HCT116 (cell line): ENCODE data around the gene LRIG1. TPM values are rescaled to one million over a fixed set of nuclear protein-coding genes. Genes with fewer than 3 reads are reported as not detected.
A peak's percentile ranks its signal among the peaks of the same experiment; 100 is the strongest.

Experiments used
- ATAC-seq: fragments of 200-7000 bp; cut with Tn5 transposase; 2 replicates; pipeline ENCODE4 v1.9.1; 2020; ENCODE audit warnings: mild to moderate bottlenecking, moderate library complexity
- BruUV-seq: library from RNA; stranded (reverse); fragments of 400-500 nt; replicated peaks from 2 replicates; lab custom pipeline; 2021; lab: Mats Ljungman, UMichigan
- CTCF ChIA-PET: fragments of 300-600 bp; sonication (Branson Sonifier 250); formaldehyde crosslinking; loops from one replicate; lab custom pipeline; 2021; ENCODE audit warnings: antibody characterized with exemption; lab: Charles Lee
- POLR2A ChIA-PET: fragments of 300-600, 350-600 bp; sonication (Branson Sonifier 250); formaldehyde crosslinking; loops from one replicate; lab custom pipeline; 2021; ENCODE audit warnings: antibody characterized with exemption; lab: Charles Lee
- RAD21 ChIA-PET, 2 experiments: fragments of 300-600 bp; sonication (Branson Sonifier 250); formaldehyde crosslinking; loops; one replicate each; lab custom pipeline; 2023; ENCODE audit warnings: low total read pairs in 2 of 2; ENCODE audit not compliant: uncharacterized antibody in 2 of 2, unreplicated experiment in 2 of 2, low non-redundant PET in 1 of 2; lab: Charles Lee
- DNase-seq: peaks from one replicate; pipeline ENCODE4 v3.0.0-alpha.2; 2010; ENCODE audit warnings: low read depth, low spot score
- H2AFZ ChIP-seq: fragments of 200-600 bp; shearing (Covaris generic), sonication (generic); 2 replicates; pipeline ENCODE4 v1.6.1; 2017; ENCODE audit warnings: low read depth, mixed run types, mixed read lengths, antibody characterized with exemption, low read length; ENCODE audit not compliant: poor library complexity, severe bottlenecking
- H3K27ac ChIP-seq: 2 replicates; pipeline ENCODE4 v1.5.1; 2012; ENCODE audit warnings: low read depth, low read length
- H3K27me3 ChIP-seq: fragments of 200-600 bp; sonication (generic); 2 replicates; pipeline ENCODE4 v1.6.1; 2016; ENCODE audit warnings: mixed run types, low read length, mixed read lengths; ENCODE audit not compliant: insufficient read depth
- H3K36me3 ChIP-seq, 2 experiments: fragments of 200-500 bp in 1 of 2; fragments of 200-600 bp in 1 of 2; sonication (Bioruptor generic) in 1 of 2; sonication (generic) in 1 of 2; 2 replicates each; pipeline versions ENCODE4 v1.5.1 to v1.6.1; 2014 to 2016; ENCODE audit warnings: low read length in 2 of 2, inconsistent platforms in 1 of 2, mixed read lengths in 1 of 2, mixed run types in 1 of 2; ENCODE audit not compliant: insufficient read depth in 2 of 2, control insufficient read depth in 1 of 2
- H3K4me1 ChIP-seq, 2 experiments: fragments of 200-600 bp in 1 of 2; sonication (generic) in 1 of 2; 2 replicates each; pipeline versions ENCODE4 v1.5.1 to v1.6.1; 2012 to 2017; ENCODE audit warnings: low read length in 2 of 2, inconsistent platforms in 1 of 2, mild to moderate bottlenecking in 1 of 2, mixed read lengths in 1 of 2, mixed run types in 1 of 2, moderate library complexity in 1 of 2; ENCODE audit not compliant: insufficient read depth in 2 of 2, control insufficient read depth in 1 of 2
- H3K4me2 ChIP-seq: fragments of 200-600 bp; sonication (generic); 2 replicates; pipeline ENCODE4 v1.6.1; 2017; ENCODE audit warnings: mixed run types, low read length, mixed read lengths
- H3K4me3 ChIP-seq, 2 experiments: fragments of 200-600 bp in 1 of 2; sonication (generic) in 1 of 2; replicated peaks in 1 of 2; 2 replicates each; pipeline ENCODE4 v1.5.1; 2011 to 2016; ENCODE audit warnings: low read length in 2 of 2, control low read depth in 1 of 2, low read depth in 1 of 2, mild to moderate bottlenecking in 1 of 2, mixed read lengths in 1 of 2, mixed run types in 1 of 2
- H3K79me2 ChIP-seq: fragments of 200-600 bp; sonication (generic); 2 replicates; pipeline ENCODE4 v1.6.1; 2017; ENCODE audit warnings: mild to moderate bottlenecking, mixed run types, low read length, moderate library complexity, mixed read lengths; ENCODE audit not compliant: insufficient read depth
- H3K9ac ChIP-seq: fragments of 200-600 bp; sonication (generic); 2 replicates; pipeline ENCODE4 v1.6.1; 2016; ENCODE audit warnings: low read length, mixed read lengths
- H3K9me2 ChIP-seq: fragments of 200-600 bp; sonication (generic), shearing (Covaris generic); 2 replicates; pipeline ENCODE4 v1.6.1; 2017; ENCODE audit warnings: mixed run types, mild to moderate bottlenecking, moderate library complexity; ENCODE audit not compliant: insufficient read depth
- H3K9me3 ChIP-seq, 2 experiments: fragments of 200-500 bp in 1 of 2; fragments of 200-600 bp in 1 of 2; sonication (Bioruptor generic) in 1 of 2; sonication (generic) in 1 of 2; 2 replicates each; pipeline ENCODE4 v1.6.1; 2014 to 2017; ENCODE audit warnings: low read length in 2 of 2, mixed read lengths in 2 of 2, inconsistent platforms in 1 of 2, low read depth in 1 of 2, mild to moderate bottlenecking in 1 of 2, mixed run types in 1 of 2, moderate library complexity in 1 of 2; ENCODE audit not compliant: control insufficient read depth in 1 of 2, insufficient read depth in 1 of 2
- H4K20me1 ChIP-seq: fragments of 200-600 bp; sonication (generic), shearing (Covaris generic); 2 replicates; pipeline ENCODE4 v1.6.1; 2017; ENCODE audit warnings: mixed run types, mild to moderate bottlenecking, moderate library complexity; ENCODE audit not compliant: insufficient read depth
- CBX3 ChIP-seq: IDR thresholded peaks from 2 replicates; pipeline ENCODE4 v1.6.1; 2012; ENCODE audit warnings: low read depth
- CEBPB ChIP-seq: IDR thresholded peaks from 2 replicates; pipeline ENCODE4 v1.6.1; 2012; ENCODE audit warnings: low read depth
- EGR1 ChIP-seq: IDR thresholded peaks from 2 replicates; pipeline ENCODE4 v1.6.1; 2012; ENCODE audit warnings: low read depth
- EZH2 ChIP-seq: fragments of 200-600 bp; sonication (generic); IDR thresholded peaks from 2 replicates; pipeline ENCODE4 v1.6.1; 2017; ENCODE audit warnings: antibody characterized with exemption, mixed run types
- EZH2phosphoT487 ChIP-seq: fragments of 200-600 bp; IDR thresholded peaks from 2 replicates; pipeline ENCODE4 v1.6.1; 2018; ENCODE audit warnings: antibody characterized with exemption, borderline replicate concordance
- FOSL1 ChIP-seq: IDR thresholded peaks from 2 replicates; pipeline ENCODE4 v1.6.1; 2012; ENCODE audit warnings: low read depth
- JUND ChIP-seq: IDR thresholded peaks from 2 replicates; pipeline ENCODE4 v1.6.1; 2012
- POLR2A ChIP-seq: IDR thresholded peaks from 2 replicates; pipeline ENCODE4 v1.7.0; 2011; ENCODE audit warnings: borderline replicate concordance; ENCODE audit not compliant: insufficient read depth, insufficient read length; ENCODE audit errors: extremely low read depth
- POLR2AphosphoS5 ChIP-seq: IDR thresholded peaks from 2 replicates; pipeline ENCODE4 v1.6.1; 2011; ENCODE audit warnings: mild to moderate bottlenecking, low read depth, low read length, moderate library complexity
- RAD21 ChIP-seq: IDR thresholded peaks from 2 replicates; pipeline ENCODE4 v1.6.1; 2012; ENCODE audit warnings: low read depth, mild to moderate bottlenecking
- REST ChIP-seq: IDR thresholded peaks from 2 replicates; pipeline ENCODE4 v1.6.1; 2012; ENCODE audit warnings: low read depth
- SIN3A ChIP-seq: IDR thresholded peaks from 2 replicates; pipeline ENCODE4 v1.6.1; 2012; ENCODE audit warnings: low read depth
- SP1 ChIP-seq: IDR thresholded peaks from 2 replicates; pipeline ENCODE4 v1.6.1; 2012; ENCODE audit warnings: low read depth
- SRF ChIP-seq: IDR thresholded peaks from 2 replicates; pipeline ENCODE4 v1.6.1; 2012; ENCODE audit warnings: low read depth
- TCF7L2 ChIP-seq: IDR thresholded peaks from 2 replicates; pipeline ENCODE4 v1.7.0; 2011; ENCODE audit warnings: borderline replicate concordance, inconsistent platforms; ENCODE audit not compliant: insufficient read depth, insufficient read length; ENCODE audit errors: extremely low read depth
- ZFX ChIP-seq: fragments of 450-650 bp; IDR thresholded peaks from 2 replicates; pipeline ENCODE4 v1.6.1; 2017
- ZNF274 ChIP-seq: fragments of 200-500 bp; sonication (Bioruptor generic); IDR thresholded peaks from 2 replicates; pipeline ENCODE4 v1.6.1; 2014; ENCODE audit warnings: mild to moderate bottlenecking, low read depth, low read length, inconsistent platforms
- intact Hi-C: fragments of 100-400 bp; cut with micrococcal nuclease; formaldehyde crosslinking; loops from 2 replicates; pipeline ENCODE4 v1.10.0; 2022
- total RNA-seq: library from RNA; stranded (reverse); gene quantifications from one replicate; pipeline ENCODE4 v1.2.1, GENCODE V29; 2021; ENCODE audit not compliant: unreplicated experiment
- TF ChIP-seq, protein P1 (sequence below): IDR thresholded peaks from 2 replicates; pipeline ENCODE4 v1.6.1; 2012

The LRIG1 gene
- total RNA-seq, 1 experiment from 2014 or later, result 3.1 TPM

DNA sequence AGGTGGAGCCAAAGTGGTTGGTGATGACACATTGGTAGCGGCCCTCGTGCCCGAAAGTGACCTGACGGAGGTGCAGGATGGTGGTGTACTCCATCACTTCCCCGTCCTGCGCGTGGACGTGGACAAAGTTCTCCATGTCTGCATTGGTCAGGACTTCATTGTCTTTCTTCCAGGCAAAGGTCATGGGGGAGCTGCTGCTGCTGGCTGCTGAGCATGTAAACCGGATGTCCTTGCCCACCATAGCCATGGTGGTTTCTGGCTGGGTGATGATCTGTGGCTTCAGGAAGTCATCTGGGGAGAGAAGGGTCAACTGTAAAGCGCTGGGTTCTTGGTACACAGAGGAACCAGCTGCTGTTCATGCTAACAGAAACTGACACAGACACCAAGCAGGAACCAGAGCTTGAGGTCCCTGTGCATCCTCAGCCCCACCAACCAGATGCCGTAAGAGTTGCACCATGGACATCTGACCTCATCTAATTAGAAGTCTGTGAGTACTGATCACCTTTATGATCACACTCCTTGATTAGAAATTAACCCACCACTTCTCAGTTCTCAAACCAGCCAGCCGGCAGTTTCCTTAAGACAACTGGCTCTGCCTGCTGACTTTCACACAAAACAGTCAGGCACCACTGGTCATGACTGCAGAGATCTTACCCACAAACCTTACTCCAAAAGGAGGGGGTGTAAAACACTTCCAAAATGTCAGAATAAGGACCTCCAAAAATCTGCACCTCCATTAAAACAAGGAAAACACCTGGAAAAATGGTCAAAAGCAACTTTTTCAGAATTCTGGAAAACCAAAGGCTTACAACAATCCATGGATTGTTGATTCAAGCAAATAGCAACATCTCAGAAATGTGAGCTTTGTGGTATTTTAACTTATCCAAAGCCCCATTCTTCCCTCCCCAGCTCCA is 114.6 kb downstream of the LRIG1 start:
- Histone ChIP-seq H3K4me1 (no peaks in the 10 kb centered on the region), H3K4me3 (no peak overlapping the region), H3K36me3 (peaks cover 0 to 8% of the 10 kb centered on the region in 2 experiments; a peak in 1 of 4 replicates), H3K9me2 (no peaks in the 10 kb centered on the region), H2AFZ (no peak overlapping the region), H3K9ac (no peak overlapping the region), H3K27me3 (no peaks in the 10 kb centered on the region), H3K9me3 (no peaks in the 10 kb centered on the region), H3K79me2 (no peaks in the 10 kb centered on the region), H3K27ac (no peak overlapping the region), H3K4me2 (no peak overlapping the region), H4K20me1 (no peaks in the 10 kb centered on the region)
- POLR2A ChIA-PET, result no interaction called here
- no peak for ATAC-seq
- TSS peak; percentile 31 for BruUV-seq
- CTCF ChIA-PET, result no interaction called here
- RAD21 ChIA-PET, result no interaction called here
- DNase-seq, result no peak
- TF ChIP-seq JUND (no peak), TCF7L2 (no peak), EZH2phosphoT487 (no peak), EGR1 (no peak), POLR2A (no peak), CEBPB (no peak), ZNF274 (no peak), SRF (no peak), RAD21 (no peak), REST (no peak), SIN3A (no peak), ZFX (no peak), EZH2 (no peak), SP1 (no peak), POLR2AphosphoS5 (no peak), FOSL1 (no peak), CBX3 (no peak)
- TF ChIP-seq, protein P1, sequence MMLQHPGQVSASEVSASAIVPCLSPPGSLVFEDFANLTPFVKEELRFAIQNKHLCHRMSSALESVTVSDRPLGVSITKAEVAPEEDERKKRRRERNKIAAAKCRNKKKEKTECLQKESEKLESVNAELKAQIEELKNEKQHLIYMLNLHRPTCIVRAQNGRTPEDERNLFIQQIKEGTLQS, result no peak
- intact Hi-C loops, result no loop called here
